GM12878 (cell line): ENCODE results near the gene MRPL12. TPM values are rescaled to one million over a fixed set of nuclear protein-coding genes. Genes with fewer than 3 reads are reported as not detected.

ENCODE experiments used
- ATAC-seq: fragments of 200-7000 bp; cut with Tn5 transposase; 3 replicates; pipeline ENCODE4 v1.9.1; 2020; ENCODE audit warnings: mild to moderate bottlenecking, moderate library complexity
- BruUV-seq: library from RNA; stranded (reverse); fragments of 400-500 nt; replicated peaks from 2 replicates; lab custom pipeline; 2021; lab: Mats Ljungman, UMichigan
- CTCF ChIA-PET: fragments of 300-600 bp; sonication (Branson Sonifier 250); formaldehyde crosslinking; extraction: SDS; loops from one replicate; lab custom pipeline; 2021; ENCODE audit warnings: inconsistent platforms; lab: Yijun Ruan, JAX
- POLR2A ChIA-PET: fragments of 350-600 bp; formaldehyde crosslinking; extraction: SDS; loops from one replicate; lab custom pipeline; 2021; ENCODE audit warnings: inconsistent platforms; lab: Charles Lee
- RAD21 ChIA-PET: fragments of 300-600 bp; sonication (Branson Sonifier 250); formaldehyde crosslinking; loops from one replicate; lab custom pipeline; 2023; ENCODE audit warnings: antibody characterized with exemption; ENCODE audit not compliant: unreplicated experiment; lab: Charles Lee
- SMC1A ChIA-PET: fragments of 300-600 bp; sonication (Branson Sonifier 250); formaldehyde crosslinking; loops from one replicate; lab custom pipeline; 2023; ENCODE audit not compliant: unreplicated experiment, uncharacterized antibody; lab: Charles Lee
- DNase-seq: peaks from one replicate; pipeline ENCODE4 v3.0.0-alpha.2; 2011; ENCODE audit warnings: low read depth, low spot score
- FAIRE-seq: peaks from 3 replicates; lab custom pipeline; 2011; peaks lifted over from hg19 to GRCh38; lab: Jason Lieb, UNC
- H2AFZ ChIP-seq: 2 replicates; pipeline ENCODE4 v1.6.0; 2011; ENCODE audit warnings: low read depth, low read length, control low read depth; ENCODE audit not compliant: control insufficient read depth
- H3K27ac ChIP-seq: 2 replicates; pipeline ENCODE4 v1.5.1; 2011; ENCODE audit warnings: control low read depth; ENCODE audit not compliant: control insufficient read depth, insufficient read depth
- H3K27me3 ChIP-seq, 2 experiments: replicated peaks in 1 of 2; 2 replicates each; pipeline versions ENCODE4 v1.6.0 to v1.6.1; 2011; ENCODE audit warnings: low read length in 1 of 2; ENCODE audit not compliant: control insufficient read depth in 2 of 2, insufficient read depth in 2 of 2
- H3K36me3 ChIP-seq, 2 experiments: 2 replicates each; pipeline ENCODE4 v1.5.1; 2011; ENCODE audit warnings: low read length in 1 of 2; ENCODE audit not compliant: control insufficient read depth in 2 of 2, insufficient read depth in 2 of 2
- H3K4me1 ChIP-seq: 2 replicates; pipeline ENCODE4 v1.6.1; 2011; ENCODE audit warnings: mild to moderate bottlenecking, low read length, moderate library complexity, mixed read lengths; ENCODE audit not compliant: control insufficient read depth, insufficient read depth
- H3K4me2 ChIP-seq: 2 replicates; pipeline ENCODE4 v1.6.0; 2011; ENCODE audit warnings: control low read depth; ENCODE audit not compliant: control insufficient read depth, insufficient read depth
- H3K4me3 ChIP-seq: fragments of 200-600 bp; sonication (generic); 2 replicates; pipeline ENCODE4 v1.5.1; 2016
- H3K79me2 ChIP-seq: 2 replicates; pipeline ENCODE4 v1.6.0; 2011; ENCODE audit warnings: low read length; ENCODE audit not compliant: control insufficient read depth, insufficient read depth
- H3K9ac ChIP-seq: 2 replicates; pipeline ENCODE4 v1.8.0; 2011; ENCODE audit warnings: low read length, control low read depth, mixed read lengths; ENCODE audit not compliant: control insufficient read depth, insufficient read depth
- H3K9me3 ChIP-seq: replicated peaks from 3 replicates; pipeline ENCODE4 v1.5.1; 2011; ENCODE audit warnings: mild to moderate bottlenecking, low read length; ENCODE audit not compliant: control insufficient read depth, insufficient read depth
- H4K20me1 ChIP-seq: 2 replicates; pipeline ENCODE4 v1.6.0; 2011; ENCODE audit not compliant: control insufficient read depth, insufficient read depth
- BCL11A ChIP-seq: IDR thresholded peaks from 2 replicates; pipeline ENCODE4 v1.6.1; 2011; ENCODE audit warnings: low read depth, low read length
- BMI1 ChIP-seq: fragments of 450-650 bp; IDR thresholded peaks from 2 replicates; pipeline ENCODE4 v1.6.1; 2016; ENCODE audit warnings: mild to moderate bottlenecking, moderate library complexity, borderline replicate concordance
- SRF ChIP-seq, 2 experiments: IDR thresholded peaks; 2 replicates each; pipeline ENCODE4 v1.6.1; 2011; ENCODE audit warnings: low read depth in 2 of 2, low read length in 2 of 2, mild to moderate bottlenecking in 1 of 2, moderate library complexity in 1 of 2
- ZBTB40 ChIP-seq: fragments of 450-650 bp; IDR thresholded peaks from 2 replicates; pipeline ENCODE4 v1.6.1; 2016; ENCODE audit warnings: mild to moderate bottlenecking, moderate library complexity, borderline replicate concordance
- WGBS: methylation state at CpG from one replicate; pipeline ENCODE4 v1.1.6; 2016; ENCODE audit warnings: low lambda C conversion rate; ENCODE audit not compliant: insufficient replicate concordance, insufficient coverage; ENCODE audit errors: missing lambda C conversion rate; 5-methylcytosine and 5-hydroxymethylcytosine counted together
- in situ Hi-C: fragments of 300-500 bp; cut with MboI; formaldehyde crosslinking; loops from 9 replicates; pipeline ENCODE4 v1.14.3; 2018; ENCODE audit warnings: mixed read lengths
- intact Hi-C: fragments of 100-400 bp; cut with micrococcal nuclease; formaldehyde crosslinking; loops from one replicate; pipeline ENCODE4 v1.14.2; 2022; ENCODE audit not compliant: unreplicated experiment
- polyA plus RNA-seq, 11 experiments: library from polyadenylated mRNA; depleted of rRNA in 4 of 11; unstranded in 6 of 11; stranded (reverse) in 5 of 11; fragments of >200 nt; fragmentation: Nextera tagmentation in 4 of 11; fragmentation: Illumina TruSeq in 1 of 11; extraction: Ambion mirVana in 4 of 11; extraction: Trizol in 1 of 11; gene quantifications; 1 replicate in 1 of 11; 2 replicates in 10 of 11; pipeline versions ENCODE4 v1.2.1 to v1.2.3, GENCODE V29; 2011 to 2016; ENCODE audit warnings: inconsistent platforms in 2 of 11, missing spikeins in 2 of 11, low read depth in 1 of 11
- total RNA-seq, 4 experiments: library from RNA; depleted of rRNA in 3 of 4; stranded (reverse); fragments of >200 nt in 3 of 4; fragmentation: Illumina TruSeq in 1 of 4; extraction: Trizol in 1 of 4; gene quantifications; 2 replicates each; pipeline versions ENCODE4 v1.2.1 to v1.2.3, GENCODE V29; 2013 to 2021
- TF ChIP-seq, protein P1 (sequence below): IDR thresholded peaks from 2 replicates; pipeline ENCODE4 v1.6.1; 2011; ENCODE audit warnings: low read depth, low read length, improper control_type of control experiment, borderline replicate concordance

Gene MRPL12
- total and polyA plus RNA-seq, 10 of the 15 experiments (the other 5 are each of a cell fraction or from before 2014, with no cell fraction given), result 1.3 to 269 (median 117) TPM

GRCh38 chr17:81737947-81738800 lies 35.0 kb downstream of the MRPL12 start:
- H3K4me3 ChIP-seq, result no peak overlapping the region
- peaks cover 4% of the 10 kb centered on the region; the same call in 1 of the 2 replicates for H3K4me1 ChIP-seq
- ChIA-PET CTCF (interaction anchor here (1.2 kb wide), 1 partner anchor 84 kb away, joined by 3 read pairs; no protein-coding TSS in a partner anchor), RAD21 (no interaction called here), SMC1A (no interaction called here), POLR2A (interaction anchor here (0.9 kb wide), 1 partner anchor 13 kb away, joined by 6 read pairs; no protein-coding TSS in a partner anchor)
- no peak overlapping the region for H3K27ac ChIP-seq
- no peaks in the 10 kb centered on the region; a peak in 1 of 4 replicates for H3K27me3 ChIP-seq
- ATAC-seq (no peak), FAIRE-seq (no peak), DNase-seq (no peak)
- TF ChIP-seq, protein P1, sequence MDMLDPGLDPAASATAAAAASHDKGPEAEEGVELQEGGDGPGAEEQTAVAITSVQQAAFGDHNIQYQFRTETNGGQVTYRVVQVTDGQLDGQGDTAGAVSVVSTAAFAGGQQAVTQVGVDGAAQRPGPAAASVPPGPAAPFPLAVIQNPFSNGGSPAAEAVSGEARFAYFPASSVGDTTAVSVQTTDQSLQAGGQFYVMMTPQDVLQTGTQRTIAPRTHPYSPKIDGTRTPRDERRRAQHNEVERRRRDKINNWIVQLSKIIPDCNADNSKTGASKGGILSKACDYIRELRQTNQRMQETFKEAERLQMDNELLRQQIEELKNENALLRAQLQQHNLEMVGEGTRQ, result no peak
- TF ChIP-seq BCL11A (no peak), BMI1 (no peak), SRF (IDR thresholded peaks at IDR 0.05; ENCODE audit: low read depth in 2 of 2, low read length in 2 of 2) (no peak), ZBTB40 (no peak)
- H3K4me2 ChIP-seq, result no peak overlapping the region
- no peaks in the 10 kb centered on the region for H3K36me3 ChIP-seq
- no peak overlapping the region for H3K9ac ChIP-seq
- WGBS, result 64% methylated on average over 31 of the region's 31 CpGs
- no peak overlapping the region for H2AFZ ChIP-seq
- no peaks in the 10 kb centered on the region for H3K79me2 ChIP-seq
- H3K9me3 ChIP-seq, result no peaks in the 10 kb centered on the region
- in situ Hi-C loops, result no loop called here
- intact Hi-C loops, result no loop called here
- no TSS peak for BruUV-seq
- H4K20me1 ChIP-seq, result no peaks in the 10 kb centered on the region
